Kidney (tissue), 14 donors: ENCODE data around the gene DISC1. TPM values are rescaled to one million over a fixed set of nuclear protein-coding genes. Genes with fewer than 3 reads are reported as not detected.

Source experiments
- DNase-seq, 5 donors: peaks; one replicate each; pipeline ENCODE4 v3.0.0-alpha.2; 2013 to 2020
- FAIRE-seq: peaks from 2 replicates; lab custom pipeline; 2012; peaks lifted over from hg19 to GRCh38; lab: Jason Lieb, UNC
- H3K27ac ChIP-seq, 2 donors: one replicate each; pipeline ENCODE4 v1.7.0; 2013; ENCODE audit warnings: low read depth in 2 of 2, low read length in 2 of 2, inconsistent platforms in 1 of 2
- H3K27me3 ChIP-seq: one replicate; pipeline ENCODE4 v1.7.1; 2013; ENCODE audit warnings: low read length, inconsistent platforms; ENCODE audit not compliant: control insufficient read depth, insufficient read depth
- H3K36me3 ChIP-seq, 3 donors: one replicate each; pipeline versions ENCODE4 v1.7.0 to v1.7.1; 2013; ENCODE audit warnings: low read length in 3 of 3, control low read depth in 1 of 3, inconsistent platforms in 1 of 3; ENCODE audit not compliant: insufficient read depth in 3 of 3, control insufficient read depth in 2 of 3
- H3K4me1 ChIP-seq, 3 donors: one replicate each; pipeline versions ENCODE4 v1.7.0 to v1.7.1; 2013; ENCODE audit warnings: low read length in 3 of 3, inconsistent platforms in 1 of 3, low read depth in 1 of 3; ENCODE audit not compliant: control insufficient read depth in 2 of 3, insufficient read depth in 2 of 3
- H3K4me3 ChIP-seq, 3 donors: one replicate each; pipeline versions ENCODE4 v1.7.0 to v1.8.1; 2013; ENCODE audit warnings: low read length in 3 of 3, control low read depth in 1 of 3, inconsistent platforms in 1 of 3
- H3K9ac ChIP-seq, 3 donors: one replicate each; pipeline versions ENCODE4 v1.7.0 to v1.7.1; 2013; ENCODE audit warnings: low read length in 3 of 3, control low read depth in 1 of 3, inconsistent platforms in 1 of 3
- H3K9me3 ChIP-seq, 3 donors: one replicate each; pipeline versions ENCODE4 v1.7.0 to v1.7.1; 2013; ENCODE audit warnings: low read length in 3 of 3, control low read depth in 1 of 3, inconsistent platforms in 1 of 3; ENCODE audit not compliant: control insufficient read depth in 2 of 3, insufficient read depth in 1 of 3
- intact Hi-C: fragments of 100-400 bp; cut with DNase I; formaldehyde crosslinking; loops from one replicate; pipeline ENCODE4 v1.11.1; 2022
- polyA plus RNA-seq: library from polyadenylated mRNA; stranded (reverse); fragments of 350-450 nt; fragmentation: Illumina TruSeq; extraction: RNeasy Lipid Tissue Mini Kit (QIAGEN cat#74804); gene quantifications from one replicate; pipeline ENCODE4 v1.2.3, GENCODE V29; 2014; ENCODE audit warnings: low read depth, low replicate concordance; ENCODE audit not compliant: insufficient read depth
- total RNA-seq: library from RNA; stranded (reverse); fragmentation: NEBNext Ultra II Directional; extraction: Animal tissue kit (Norgen Biotek cat#: 25700); gene quantifications from one replicate; pipeline ENCODE4 v1.2.1, GENCODE V29; 2021
- TF ChIP-seq, protein P1 (sequence below): IDR thresholded peaks from 3 replicates; pipeline ENCODE4 v1.5.1; 2012; ENCODE audit warnings: mild to moderate bottlenecking, moderate library complexity, borderline replicate concordance; ENCODE audit not compliant: insufficient read depth; ENCODE audit errors: extremely low read depth
- donor health status: control.
- donor health status: control.
- donor health status: control.
- donor health status: control.
- donor health status: control.
- donor health status: DM: yes; HTN: yes; CAD: no.
- donor health status: Normal renal cell carcinoma (clear cell type).

Gene DISC1
- total and polyA plus RNA-seq, 2 donors from 2014 or later = 0.80 to 15.9 TPM

DNA sequence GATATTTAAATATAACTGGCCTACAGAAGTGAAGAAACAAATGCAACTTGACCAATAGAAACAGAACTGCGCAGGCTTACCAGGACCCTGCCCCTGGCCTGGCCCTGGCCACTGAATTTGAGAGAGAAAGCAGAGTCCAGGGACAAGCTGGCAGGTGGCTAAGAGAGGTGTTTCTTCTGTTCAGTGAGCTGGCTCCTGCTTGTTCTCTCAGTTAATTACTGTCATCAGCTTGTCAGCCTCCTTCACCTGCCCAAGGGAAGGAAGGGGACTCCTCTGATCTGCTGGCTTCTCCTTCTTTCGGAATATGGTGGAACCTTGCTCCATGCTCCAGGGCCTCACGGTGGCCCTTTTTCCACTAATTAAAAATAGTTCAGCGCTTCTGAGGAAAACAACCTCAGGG, 388.4 kb downstream of the DISC1 start:
- H3K4me3 ChIP-seq = no peak overlapping the region
- FAIRE-seq = no peak
- no peaks in the 10 kb centered on the region for H3K9me3 ChIP-seq
- no peaks in the 10 kb centered on the region for H3K36me3 ChIP-seq
- H3K4me1 ChIP-seq = peaks cover 0 to 2% (median 0%) of the 10 kb centered on the region in 3 donors
- H3K27me3 ChIP-seq = no peaks in the 10 kb centered on the region
- no peak overlapping the region for H3K9ac ChIP-seq
- H3K27ac ChIP-seq = no peak overlapping the region
- DNase-seq = peak in 1 of 5 donors; percentile 4
- intact Hi-C loops = no loop called here
- TF ChIP-seq, protein P1, sequence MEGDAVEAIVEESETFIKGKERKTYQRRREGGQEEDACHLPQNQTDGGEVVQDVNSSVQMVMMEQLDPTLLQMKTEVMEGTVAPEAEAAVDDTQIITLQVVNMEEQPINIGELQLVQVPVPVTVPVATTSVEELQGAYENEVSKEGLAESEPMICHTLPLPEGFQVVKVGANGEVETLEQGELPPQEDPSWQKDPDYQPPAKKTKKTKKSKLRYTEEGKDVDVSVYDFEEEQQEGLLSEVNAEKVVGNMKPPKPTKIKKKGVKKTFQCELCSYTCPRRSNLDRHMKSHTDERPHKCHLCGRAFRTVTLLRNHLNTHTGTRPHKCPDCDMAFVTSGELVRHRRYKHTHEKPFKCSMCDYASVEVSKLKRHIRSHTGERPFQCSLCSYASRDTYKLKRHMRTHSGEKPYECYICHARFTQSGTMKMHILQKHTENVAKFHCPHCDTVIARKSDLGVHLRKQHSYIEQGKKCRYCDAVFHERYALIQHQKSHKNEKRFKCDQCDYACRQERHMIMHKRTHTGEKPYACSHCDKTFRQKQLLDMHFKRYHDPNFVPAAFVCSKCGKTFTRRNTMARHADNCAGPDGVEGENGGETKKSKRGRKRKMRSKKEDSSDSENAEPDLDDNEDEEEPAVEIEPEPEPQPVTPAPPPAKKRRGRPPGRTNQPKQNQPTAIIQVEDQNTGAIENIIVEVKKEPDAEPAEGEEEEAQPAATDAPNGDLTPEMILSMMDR = no peak

GRCh38 chr1:232016616-232017015, 390.0 kb downstream of the DISC1 start:
- FAIRE-seq (no peak), DNase-seq (peak in 1 of 5 donors; percentile 22)
- H3K9me3 ChIP-seq = no peaks in the 10 kb centered on the region
- H3K4me1 ChIP-seq = peaks cover 0 to 2% (median 0%) of the 10 kb centered on the region in 3 donors
- intact Hi-C loops = no loop called here
- no peak overlapping the region for H3K9ac ChIP-seq
- TF ChIP-seq, protein P1 = no peak
- no peaks in the 10 kb centered on the region for H3K36me3 ChIP-seq
- no peak overlapping the region for H3K27ac ChIP-seq
- H3K4me3 ChIP-seq = no peak overlapping the region
- no peaks in the 10 kb centered on the region for H3K27me3 ChIP-seq

GRCh38 chr1:232017057-232017456, 390.5 kb downstream of the DISC1 start:
- H3K27ac ChIP-seq = no peak overlapping the region
- H3K36me3 ChIP-seq = no peaks in the 10 kb centered on the region
- TF ChIP-seq, protein P1 = no peak
- peaks cover 0 to 2% (median 0%) of the 10 kb centered on the region in 3 donors for H3K4me1 ChIP-seq
- intact Hi-C loops = no loop called here
- no peaks in the 10 kb centered on the region for H3K27me3 ChIP-seq
- H3K9me3 ChIP-seq = no peaks in the 10 kb centered on the region
- H3K4me3 ChIP-seq = no peak overlapping the region
- FAIRE-seq = no peak
- H3K9ac ChIP-seq = no peak overlapping the region
- DNase-seq = peak in 1 of 5 donors; percentile 34

- H3K4me3 ChIP-seq = no peak overlapping the region
- H3K4me1 ChIP-seq = peaks cover 0 to 2% (median 0%) of the 10 kb centered on the region in 3 donors
- intact Hi-C loops = no loop called here
- no peak overlapping the region for H3K9ac ChIP-seq
- no peaks in the 10 kb centered on the region for H3K27me3 ChIP-seq
- H3K9me3 ChIP-seq = no peaks in the 10 kb centered on the region
- no peak overlapping the region for H3K27ac ChIP-seq
- DNase-seq (no peak), FAIRE-seq (no peak)
- no peaks in the 10 kb centered on the region for H3K36me3 ChIP-seq
- TF ChIP-seq, protein P1 = no peak
These were observed 391.2 kb downstream of the DISC1 start for GRCh38 chr1:232017759-232018158.
